ENCODE results near the gene IMMP2L.

DNA sequence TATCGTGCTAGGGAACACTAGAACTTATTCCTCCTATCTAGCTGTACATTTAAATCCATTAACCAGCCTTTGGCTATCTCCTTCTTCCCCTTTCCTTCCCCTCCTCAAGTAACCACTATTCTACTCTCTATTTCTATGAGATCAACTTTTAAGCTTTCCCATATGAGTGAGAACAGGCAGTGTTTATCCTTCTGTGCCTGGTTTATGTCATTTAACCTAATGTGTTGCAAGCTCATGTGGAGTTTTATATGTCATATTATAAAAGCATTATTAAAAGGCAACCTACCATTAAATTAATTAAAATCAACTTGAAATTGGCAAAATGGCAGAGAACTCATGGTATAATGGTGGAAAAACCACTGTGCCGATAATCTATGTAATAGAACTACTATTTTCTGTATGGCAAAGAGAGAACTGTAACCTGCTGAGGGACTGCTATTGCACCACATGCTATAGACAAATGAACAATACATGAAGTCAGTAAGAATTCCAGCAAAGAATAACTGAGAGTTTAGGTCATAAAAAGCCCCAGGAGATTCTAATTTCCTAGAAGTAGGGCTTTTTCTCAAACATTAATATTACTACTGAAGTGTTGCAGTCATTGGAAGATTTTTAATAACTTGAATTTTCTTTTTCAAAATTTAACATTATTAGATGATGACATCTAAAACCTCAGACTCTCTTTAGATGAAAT is 389.6 kb downstream of the IMMP2L start:
- TF ChIP-seq, protein P1, sequence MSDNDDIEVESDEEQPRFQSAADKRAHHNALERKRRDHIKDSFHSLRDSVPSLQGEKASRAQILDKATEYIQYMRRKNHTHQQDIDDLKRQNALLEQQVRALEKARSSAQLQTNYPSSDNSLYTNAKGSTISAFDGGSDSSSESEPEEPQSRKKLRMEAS (CRISPR knock-in tag; IDR thresholded peaks at IDR 0.05): no peak
- TF ChIP-seq, protein P2, sequence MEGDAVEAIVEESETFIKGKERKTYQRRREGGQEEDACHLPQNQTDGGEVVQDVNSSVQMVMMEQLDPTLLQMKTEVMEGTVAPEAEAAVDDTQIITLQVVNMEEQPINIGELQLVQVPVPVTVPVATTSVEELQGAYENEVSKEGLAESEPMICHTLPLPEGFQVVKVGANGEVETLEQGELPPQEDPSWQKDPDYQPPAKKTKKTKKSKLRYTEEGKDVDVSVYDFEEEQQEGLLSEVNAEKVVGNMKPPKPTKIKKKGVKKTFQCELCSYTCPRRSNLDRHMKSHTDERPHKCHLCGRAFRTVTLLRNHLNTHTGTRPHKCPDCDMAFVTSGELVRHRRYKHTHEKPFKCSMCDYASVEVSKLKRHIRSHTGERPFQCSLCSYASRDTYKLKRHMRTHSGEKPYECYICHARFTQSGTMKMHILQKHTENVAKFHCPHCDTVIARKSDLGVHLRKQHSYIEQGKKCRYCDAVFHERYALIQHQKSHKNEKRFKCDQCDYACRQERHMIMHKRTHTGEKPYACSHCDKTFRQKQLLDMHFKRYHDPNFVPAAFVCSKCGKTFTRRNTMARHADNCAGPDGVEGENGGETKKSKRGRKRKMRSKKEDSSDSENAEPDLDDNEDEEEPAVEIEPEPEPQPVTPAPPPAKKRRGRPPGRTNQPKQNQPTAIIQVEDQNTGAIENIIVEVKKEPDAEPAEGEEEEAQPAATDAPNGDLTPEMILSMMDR (IDR thresholded peaks at IDR 0.05): no peak
- no peak for TF ChIP-seq CBFB (CRISPR knock-in tag; IDR thresholded peaks at IDR 0.05; ENCODE audit: low read depth)
- TF ChIP-seq, protein P3, sequence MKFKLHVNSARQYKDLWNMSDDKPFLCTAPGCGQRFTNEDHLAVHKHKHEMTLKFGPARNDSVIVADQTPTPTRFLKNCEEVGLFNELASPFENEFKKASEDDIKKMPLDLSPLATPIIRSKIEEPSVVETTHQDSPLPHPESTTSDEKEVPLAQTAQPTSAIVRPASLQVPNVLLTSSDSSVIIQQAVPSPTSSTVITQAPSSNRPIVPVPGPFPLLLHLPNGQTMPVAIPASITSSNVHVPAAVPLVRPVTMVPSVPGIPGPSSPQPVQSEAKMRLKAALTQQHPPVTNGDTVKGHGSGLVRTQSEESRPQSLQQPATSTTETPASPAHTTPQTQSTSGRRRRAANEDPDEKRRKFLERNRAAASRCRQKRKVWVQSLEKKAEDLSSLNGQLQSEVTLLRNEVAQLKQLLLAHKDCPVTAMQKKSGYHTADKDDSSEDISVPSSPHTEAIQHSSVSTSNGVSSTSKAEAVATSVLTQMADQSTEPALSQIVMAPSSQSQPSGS (CRISPR knock-in tag; IDR thresholded peaks at IDR 0.05; ENCODE audit: borderline replicate concordance, low read depth): no peak
- TF ChIP-seq ZNF232 (CRISPR knock-in tag; IDR thresholded peaks at IDR 0.05): no peak
- TF ChIP-seq ESRRA (CRISPR knock-in tag; IDR thresholded peaks at IDR 0.05; ENCODE audit: borderline replicate concordance): no peak
- no peak for TF ChIP-seq TCF7 (CRISPR knock-in tag; IDR thresholded peaks at IDR 0.05; ENCODE audit: low read depth)
- TF ChIP-seq, protein P4, sequence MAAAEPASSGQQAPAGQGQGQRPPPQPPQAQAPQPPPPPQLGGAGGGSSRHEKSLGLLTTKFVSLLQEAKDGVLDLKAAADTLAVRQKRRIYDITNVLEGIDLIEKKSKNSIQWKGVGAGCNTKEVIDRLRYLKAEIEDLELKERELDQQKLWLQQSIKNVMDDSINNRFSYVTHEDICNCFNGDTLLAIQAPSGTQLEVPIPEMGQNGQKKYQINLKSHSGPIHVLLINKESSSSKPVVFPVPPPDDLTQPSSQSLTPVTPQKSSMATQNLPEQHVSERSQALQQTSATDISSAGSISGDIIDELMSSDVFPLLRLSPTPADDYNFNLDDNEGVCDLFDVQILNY (CRISPR knock-in tag; IDR thresholded peaks at IDR 0.05): no peak
- no peak for TF ChIP-seq ATF1 (CRISPR knock-in tag; IDR thresholded peaks at IDR 0.05)
- TF ChIP-seq FOXP1 (CRISPR knock-in tag; IDR thresholded peaks at IDR 0.05; ENCODE audit: borderline replicate concordance): no peak
- TF ChIP-seq CREB1 (CRISPR knock-in tag; IDR thresholded peaks at IDR 0.05): no peak
- TF ChIP-seq ZNF219 (CRISPR knock-in tag; IDR thresholded peaks at IDR 0.05; ENCODE audit: borderline replicate concordance): no peak

Measured in WTC11 (cell line).